Islet precursor cell (in vitro differentiated cells): ENCODE results near the gene CHN1.
A peak's percentile ranks its signal among the peaks of the same experiment; 100 is the strongest.

Experiments
- DNase-seq: peaks from one replicate; pipeline ENCODE4 v3.0.0-alpha.2; 2018

CHN1 gene

GRCh38 chr2:175004980-175005732 lies at the start of gene CHN1:
TSS of gene CHN1 (minus strand) at chr2:175005381. CDS start at chr2:175004912, 469 bp downstream.
- peak; percentile 92 for DNase-seq

GRCh38 chr2:175054340-175054739 lies 49.2 kb upstream of the CHN1 start:
- DNase-seq, result no peak

- DNase-seq, result no peak
Observed at GRCh38 chr2:175049661-175050060, 44.5 kb upstream of the CHN1 start.

- no peak for DNase-seq
Observed at GRCh38 chr2:175048275-175048674, 43.1 kb upstream of the CHN1 start.

GRCh38 chr2:175039490-175039889 lies 34.3 kb upstream of the CHN1 start:
- DNase-seq, result no peak

GRCh38 chr2:175039031-175039430 lies 33.9 kb upstream of the CHN1 start:
- peak; percentile 63 for DNase-seq

GRCh38 chr2:175037941-175038340 lies 32.8 kb upstream of the CHN1 start:
- DNase-seq, result no peak

GRCh38 chr2:175036582-175037018 lies 31.4 kb upstream of the CHN1 start:
- DNase-seq, result no peak

GRCh38 chr2:175035806-175036205 lies 30.6 kb upstream of the CHN1 start:
- no peak for DNase-seq

GRCh38 chr2:175034716-175035115 lies 29.5 kb upstream of the CHN1 start:
- DNase-seq, result no peak

GRCh38 chr2:175030380-175031271 lies 25.4 kb upstream of the CHN1 start:
- DNase-seq, result peak; percentile 78

GRCh38 chr2:175027755-175028154 lies 22.6 kb upstream of the CHN1 start:
- DNase-seq, result no peak

- no peak for DNase-seq
Observed at GRCh38 chr2:175026385-175026784, 21.2 kb upstream of the CHN1 start.

- DNase-seq, result no peak
Observed at GRCh38 chr2:175025946-175026345, 20.8 kb upstream of the CHN1 start.

GRCh38 chr2:175025233-175025632 lies 20.1 kb upstream of the CHN1 start:
- DNase-seq, result no peak

GRCh38 chr2:175022923-175023322 lies 17.7 kb upstream of the CHN1 start:
- DNase-seq, result no peak

GRCh38 chr2:175019566-175020327 lies 14.6 kb upstream of the CHN1 start:
- DNase-seq, result no peak

- DNase-seq, result no peak
Observed at GRCh38 chr2:175017618-175018414, 12.6 kb upstream of the CHN1 start.

- DNase-seq, result no peak
Observed at GRCh38 chr2:175015340-175015739, 10.2 kb upstream of the CHN1 start.

- no peak for DNase-seq
Observed at GRCh38 chr2:175012516-175012915, 7.3 kb upstream of the CHN1 start.

- DNase-seq, result no peak
Observed at GRCh38 chr2:175011505-175011904, 6.3 kb upstream of the CHN1 start.

- no peak for DNase-seq
Observed at GRCh38 chr2:175010848-175011254, 5.7 kb upstream of the CHN1 start.
